ENCODE results near the gene PRKN.

- TF ChIP-seq, protein P1, sequence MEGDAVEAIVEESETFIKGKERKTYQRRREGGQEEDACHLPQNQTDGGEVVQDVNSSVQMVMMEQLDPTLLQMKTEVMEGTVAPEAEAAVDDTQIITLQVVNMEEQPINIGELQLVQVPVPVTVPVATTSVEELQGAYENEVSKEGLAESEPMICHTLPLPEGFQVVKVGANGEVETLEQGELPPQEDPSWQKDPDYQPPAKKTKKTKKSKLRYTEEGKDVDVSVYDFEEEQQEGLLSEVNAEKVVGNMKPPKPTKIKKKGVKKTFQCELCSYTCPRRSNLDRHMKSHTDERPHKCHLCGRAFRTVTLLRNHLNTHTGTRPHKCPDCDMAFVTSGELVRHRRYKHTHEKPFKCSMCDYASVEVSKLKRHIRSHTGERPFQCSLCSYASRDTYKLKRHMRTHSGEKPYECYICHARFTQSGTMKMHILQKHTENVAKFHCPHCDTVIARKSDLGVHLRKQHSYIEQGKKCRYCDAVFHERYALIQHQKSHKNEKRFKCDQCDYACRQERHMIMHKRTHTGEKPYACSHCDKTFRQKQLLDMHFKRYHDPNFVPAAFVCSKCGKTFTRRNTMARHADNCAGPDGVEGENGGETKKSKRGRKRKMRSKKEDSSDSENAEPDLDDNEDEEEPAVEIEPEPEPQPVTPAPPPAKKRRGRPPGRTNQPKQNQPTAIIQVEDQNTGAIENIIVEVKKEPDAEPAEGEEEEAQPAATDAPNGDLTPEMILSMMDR (IDR thresholded peaks at IDR 0.05; ENCODE audit: poor library complexity, severe bottlenecking), result no peak
- TF ChIP-seq POLR2AphosphoS5 (IDR thresholded peaks at IDR 0.05) (no peak), RAD21 (conservative IDR thresholded peaks at IDR 0.05) (no peak), EZH2 (IDR thresholded peaks at IDR 0.05; ENCODE audit: borderline replicate concordance, insufficient read depth, low read length, poor library complexity, severe bottlenecking) (no peak), SMC3 (conservative IDR thresholded peaks at IDR 0.05; ENCODE audit: poor library complexity) (no peak), TAF1 (IDR thresholded peaks at IDR 0.05; ENCODE audit: low read depth) (no peak), MXI1 (conservative IDR thresholded peaks at IDR 0.05; ENCODE audit: poor library complexity, severe bottlenecking) (no peak), EP300 (conservative IDR thresholded peaks at IDR 0.05; ENCODE audit: poor library complexity, severe bottlenecking) (no peak)
- TF ChIP-seq, protein P2, sequence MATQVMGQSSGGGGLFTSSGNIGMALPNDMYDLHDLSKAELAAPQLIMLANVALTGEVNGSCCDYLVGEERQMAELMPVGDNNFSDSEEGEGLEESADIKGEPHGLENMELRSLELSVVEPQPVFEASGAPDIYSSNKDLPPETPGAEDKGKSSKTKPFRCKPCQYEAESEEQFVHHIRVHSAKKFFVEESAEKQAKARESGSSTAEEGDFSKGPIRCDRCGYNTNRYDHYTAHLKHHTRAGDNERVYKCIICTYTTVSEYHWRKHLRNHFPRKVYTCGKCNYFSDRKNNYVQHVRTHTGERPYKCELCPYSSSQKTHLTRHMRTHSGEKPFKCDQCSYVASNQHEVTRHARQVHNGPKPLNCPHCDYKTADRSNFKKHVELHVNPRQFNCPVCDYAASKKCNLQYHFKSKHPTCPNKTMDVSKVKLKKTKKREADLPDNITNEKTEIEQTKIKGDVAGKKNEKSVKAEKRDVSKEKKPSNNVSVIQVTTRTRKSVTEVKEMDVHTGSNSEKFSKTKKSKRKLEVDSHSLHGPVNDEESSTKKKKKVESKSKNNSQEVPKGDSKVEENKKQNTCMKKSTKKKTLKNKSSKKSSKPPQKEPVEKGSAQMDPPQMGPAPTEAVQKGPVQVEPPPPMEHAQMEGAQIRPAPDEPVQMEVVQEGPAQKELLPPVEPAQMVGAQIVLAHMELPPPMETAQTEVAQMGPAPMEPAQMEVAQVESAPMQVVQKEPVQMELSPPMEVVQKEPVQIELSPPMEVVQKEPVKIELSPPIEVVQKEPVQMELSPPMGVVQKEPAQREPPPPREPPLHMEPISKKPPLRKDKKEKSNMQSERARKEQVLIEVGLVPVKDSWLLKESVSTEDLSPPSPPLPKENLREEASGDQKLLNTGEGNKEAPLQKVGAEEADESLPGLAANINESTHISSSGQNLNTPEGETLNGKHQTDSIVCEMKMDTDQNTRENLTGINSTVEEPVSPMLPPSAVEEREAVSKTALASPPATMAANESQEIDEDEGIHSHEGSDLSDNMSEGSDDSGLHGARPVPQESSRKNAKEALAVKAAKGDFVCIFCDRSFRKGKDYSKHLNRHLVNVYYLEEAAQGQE (IDR thresholded peaks at IDR 0.05; ENCODE audit: borderline replicate concordance), result no peak
These were observed 97.5 kb downstream of the PRKN start for GRCh38 chr6:162630069-162630468.

All from neural cell (in vitro differentiated cells).